Loucy (cell line): ENCODE measurements around the gene BBX.

Experiments used
- CTCF ChIP-seq: fragments of 200-600 bp; sonication (generic); conservative IDR thresholded peaks from 2 replicates; pipeline ENCODE4 v1.5.1; 2014; ENCODE audit warnings: mild to moderate bottlenecking, antibody characterized with exemption, low read length
- EZH2phosphoT487 ChIP-seq: fragments of 200-600 bp; IDR thresholded peaks from 2 replicates; pipeline ENCODE4 v1.6.1; 2018; ENCODE audit warnings: antibody characterized with exemption, mild to moderate bottlenecking, moderate library complexity, borderline replicate concordance

GRCh38 chr3:107685383-107685782 is 162.6 kb downstream of the BBX start:
- TF ChIP-seq CTCF: no peak
- TF ChIP-seq EZH2phosphoT487: no peak
